Measurements from ENCODE around the gene IVNS1ABP.
"Not testable (repeated sequence)": the region's sequence is repeated elsewhere in the genome, so short reads cannot be mapped to it uniquely, and the experiment has no call there.

IVNS1ABP gene

GRCh38 chr1:185292237-185292636, 24.8 kb downstream of the IVNS1ABP start:
- no peak for DNase-seq (ENCODE audit: low spot score)

DNA sequence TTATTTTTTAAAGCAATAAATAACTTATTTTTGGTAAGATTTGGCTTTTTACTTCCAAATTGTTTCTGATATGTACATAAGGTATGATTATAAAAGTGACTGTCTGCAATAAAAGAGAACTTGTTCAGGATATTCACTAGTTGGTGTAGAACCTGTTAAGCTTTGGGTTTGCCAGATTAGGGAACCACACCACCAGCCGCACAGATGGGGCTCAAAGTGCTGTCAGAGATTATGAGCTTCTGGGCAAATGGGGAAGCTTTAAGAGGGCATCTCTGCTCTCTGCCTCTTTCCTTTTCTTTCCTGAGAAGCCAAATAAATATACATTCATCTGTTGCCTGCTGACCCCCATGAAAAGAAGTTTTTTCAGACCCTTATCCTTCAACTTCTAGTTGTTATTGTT, 25.4 kb downstream of the IVNS1ABP start:
- no peak for DNase-seq (ENCODE audit: low spot score)

DNA sequence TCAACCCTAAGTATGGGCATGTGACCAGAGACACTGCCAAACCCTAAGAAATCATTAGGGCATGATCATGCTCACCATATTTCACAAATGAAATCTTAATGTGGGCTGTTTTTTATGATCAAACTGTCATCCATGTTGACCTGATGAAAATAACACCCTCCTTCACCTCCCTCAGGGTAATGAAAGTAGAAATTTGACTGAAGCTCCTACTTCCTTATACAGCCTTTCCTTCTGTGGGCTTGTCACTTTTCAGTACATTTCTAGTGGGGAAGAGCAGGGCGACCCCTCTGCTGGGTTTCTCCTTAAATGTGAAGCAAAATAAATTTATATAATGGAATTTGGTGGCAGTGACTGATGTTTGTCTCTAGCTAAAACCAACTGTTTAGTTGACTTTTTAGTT, 25.9 kb downstream of the IVNS1ABP start:
- DNase-seq (ENCODE audit: low spot score), result no peak

DNA sequence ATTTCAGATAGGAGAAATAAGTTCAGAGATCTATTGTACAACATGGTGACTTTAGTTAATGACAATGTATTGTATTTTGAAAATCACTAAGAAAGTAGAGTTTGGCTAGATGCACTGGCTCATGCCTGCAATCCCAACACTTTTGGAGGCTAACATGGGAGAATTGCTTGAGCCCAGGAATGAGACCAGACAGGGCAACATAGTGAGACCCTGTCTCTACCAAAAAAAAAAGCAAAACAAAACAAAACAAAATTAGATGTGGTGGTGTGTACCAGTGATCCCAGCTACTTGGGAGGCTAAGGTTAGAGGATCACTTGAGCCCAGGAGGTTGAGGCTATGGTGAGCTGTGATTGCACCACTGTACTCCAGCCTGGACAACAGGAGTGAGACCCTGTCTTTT, 27.2 kb downstream of the IVNS1ABP start:
- DNase-seq (ENCODE audit: low spot score), result no peak

- no peak for DNase-seq (ENCODE audit: low spot score)
Observed at GRCh38 chr1:185288435-185288834, 28.6 kb downstream of the IVNS1ABP start.

- no peak for DNase-seq (ENCODE audit: low spot score)
Observed at GRCh38 chr1:185287451-185287850, 29.6 kb downstream of the IVNS1ABP start.

DNA sequence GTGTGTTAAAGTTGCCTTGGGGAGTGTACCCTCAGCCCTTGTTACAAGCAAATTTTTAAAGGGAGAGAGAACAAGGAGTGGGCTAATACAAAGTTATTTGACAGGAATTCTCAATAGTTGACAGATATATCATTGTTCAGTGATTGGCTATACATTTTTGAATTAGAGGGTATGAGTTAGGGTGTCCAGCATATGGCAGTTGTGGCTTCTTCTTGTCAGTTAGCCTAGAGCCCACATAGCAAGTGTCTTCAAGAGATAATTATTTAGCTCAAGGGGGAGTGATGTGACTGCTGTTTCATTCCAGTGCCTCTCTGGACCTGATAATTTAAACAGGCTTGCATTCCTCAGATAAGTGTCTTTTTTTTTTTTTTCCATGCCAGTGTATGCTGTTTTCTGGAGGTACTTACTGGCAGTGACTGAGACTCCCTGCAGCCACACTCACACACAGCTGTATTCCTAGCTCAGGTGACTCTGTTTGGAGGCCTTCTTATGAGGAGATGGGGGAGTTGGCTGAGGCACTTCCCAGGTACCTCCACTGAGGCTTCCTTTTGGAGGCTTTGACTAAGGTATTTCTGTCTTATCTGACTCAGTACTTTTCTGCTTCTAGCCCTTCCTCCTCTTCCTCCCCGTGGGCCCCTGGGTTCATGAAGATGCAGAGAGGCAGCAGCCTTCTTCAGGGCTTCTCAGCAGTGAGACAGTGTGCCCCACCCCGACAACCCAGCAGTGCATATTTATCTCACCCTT, 32.3 kb downstream of the IVNS1ABP start:
- no peak for DNase-seq (ENCODE audit: low spot score)

GRCh38 chr1:185284116-185284515, 32.9 kb downstream of the IVNS1ABP start:
- no peak for DNase-seq (ENCODE audit: low spot score)

- DNase-seq (ENCODE audit: low spot score), result no peak
Observed at GRCh38 chr1:185281245-185281644, 35.8 kb downstream of the IVNS1ABP start.

- DNase-seq (ENCODE audit: low spot score), result no peak
Observed at GRCh38 chr1:185280589-185280988, 36.5 kb downstream of the IVNS1ABP start.

GRCh38 chr1:185279571-185279970, 37.5 kb downstream of the IVNS1ABP start:
- no peak for DNase-seq (ENCODE audit: low spot score)

- DNase-seq (ENCODE audit: low spot score), result no peak
Observed at GRCh38 chr1:185271921-185272320, 45.1 kb downstream of the IVNS1ABP start.

GRCh38 chr1:185268352-185268751, 48.7 kb downstream of the IVNS1ABP start:
- no peak for DNase-seq (ENCODE audit: low spot score)

- no peak for DNase-seq (ENCODE audit: low spot score)
Observed at GRCh38 chr1:185267701-185268100, 49.3 kb downstream of the IVNS1ABP start.

DNA sequence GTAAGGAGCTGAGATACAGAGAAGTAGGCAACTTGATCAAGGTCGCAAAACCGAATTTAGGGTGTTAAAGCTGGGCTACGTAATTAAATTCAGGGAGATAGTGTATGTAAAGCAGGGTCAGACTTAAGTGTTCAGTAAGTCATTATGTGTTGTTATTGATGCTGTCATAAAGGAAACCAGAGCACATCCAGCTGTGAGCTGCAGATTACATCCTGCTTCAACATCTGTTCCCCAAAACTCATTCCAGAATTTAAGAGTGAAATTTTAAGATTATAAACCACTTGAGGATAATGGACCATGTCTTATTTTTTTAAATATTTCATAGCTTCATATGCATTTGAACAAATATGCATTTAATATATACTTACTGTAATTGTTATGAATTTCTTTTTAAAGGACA, 49.7 kb downstream of the IVNS1ABP start:
- no peak for DNase-seq (ENCODE audit: low spot score)

GRCh38 chr1:185265314-185265713, 51.7 kb downstream of the IVNS1ABP start:
- no peak for DNase-seq (ENCODE audit: low spot score)

DNA sequence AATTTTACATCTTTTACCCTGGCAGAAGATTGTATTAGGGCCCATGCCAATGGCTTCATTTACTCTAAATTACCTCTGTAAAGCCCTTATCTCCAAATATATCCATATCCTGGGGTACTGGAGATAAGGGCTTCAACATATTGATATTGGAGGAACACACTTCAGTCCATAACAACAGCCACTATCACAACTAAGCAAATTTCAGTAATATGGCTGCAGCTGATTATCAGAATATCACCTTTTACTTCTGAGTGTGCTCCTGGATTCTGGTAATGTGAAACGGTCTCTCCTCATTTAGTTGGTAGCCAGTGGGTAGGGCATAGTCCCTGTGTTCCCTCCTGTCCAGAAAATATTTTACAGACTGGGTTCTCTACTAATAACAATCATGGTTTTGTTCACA, 53.3 kb downstream of the IVNS1ABP start:
- no peak for DNase-seq (ENCODE audit: low spot score)

- DNase-seq (ENCODE audit: low spot score), result no peak
Observed at GRCh38 chr1:185263292-185263691, 53.8 kb downstream of the IVNS1ABP start.

DNA sequence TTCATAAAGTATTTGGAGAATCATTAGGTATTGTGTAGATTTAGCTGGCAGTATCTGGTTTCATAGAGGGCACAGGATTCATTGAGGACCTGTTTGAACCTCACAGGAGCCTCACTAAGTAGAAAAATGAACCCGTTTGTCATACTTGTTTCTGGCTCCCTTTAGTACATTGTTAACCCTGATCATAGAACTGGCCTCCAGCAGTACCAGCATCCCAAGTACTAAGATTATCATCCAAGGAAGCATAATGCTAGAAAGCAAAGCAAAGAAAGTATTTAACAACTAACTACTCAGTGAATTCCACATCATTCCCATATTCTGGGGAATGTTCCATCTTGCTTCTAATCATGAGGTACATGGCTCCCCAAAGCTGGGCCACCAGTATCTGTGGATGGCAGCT, 54.9 kb downstream of the IVNS1ABP start:
- DNase-seq (ENCODE audit: low spot score), result no peak

DNA sequence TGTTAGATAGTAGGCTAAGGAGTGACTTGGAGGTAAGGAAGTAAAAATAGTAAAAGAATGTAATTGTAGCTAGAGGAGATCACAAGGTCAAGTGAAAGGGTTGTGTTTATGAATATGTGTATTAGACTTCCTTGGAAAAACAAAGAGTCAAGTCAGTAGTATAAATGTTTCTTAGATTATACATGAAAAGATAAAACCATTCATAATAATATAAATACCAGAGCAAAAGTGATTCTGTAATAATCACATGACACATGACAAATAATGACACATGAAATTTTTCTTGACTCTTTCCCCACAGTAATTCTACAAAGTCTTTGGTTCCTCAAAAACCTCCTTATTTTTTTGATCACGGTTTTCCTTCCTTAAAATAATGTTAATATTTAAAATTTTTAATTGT, 56.4 kb downstream of the IVNS1ABP start:
- no peak for DNase-seq (ENCODE audit: low spot score)

DNA sequence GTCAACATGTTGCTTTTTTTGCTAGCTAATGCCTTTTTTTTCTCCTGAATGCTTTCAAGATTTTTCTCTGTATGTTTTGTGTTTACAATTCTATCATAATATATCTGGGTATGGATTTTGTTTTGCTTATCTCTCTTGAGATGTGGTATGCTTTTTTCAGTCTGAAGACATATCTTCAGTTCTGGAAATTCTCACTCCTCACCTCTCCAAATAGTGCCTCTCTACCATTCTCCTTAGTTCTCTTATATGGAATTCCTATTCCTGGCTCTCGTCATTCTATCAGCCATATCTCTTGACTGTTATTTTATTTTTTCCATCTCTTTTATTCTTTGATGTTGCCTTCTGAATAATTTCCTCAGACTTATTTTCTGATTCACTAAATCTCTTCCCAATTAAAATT, 58.4 kb downstream of the IVNS1ABP start:
- no peak for DNase-seq (ENCODE audit: low spot score)

- DNase-seq (ENCODE audit: low spot score), result no peak
Observed at GRCh38 chr1:185257950-185258208, 59.2 kb downstream of the IVNS1ABP start.

- not testable (repeated sequence) for DNase-seq (ENCODE audit: low spot score)
Observed at GRCh38 chr1:185257116-185257949, 59.7 kb downstream of the IVNS1ABP start.

DNA sequence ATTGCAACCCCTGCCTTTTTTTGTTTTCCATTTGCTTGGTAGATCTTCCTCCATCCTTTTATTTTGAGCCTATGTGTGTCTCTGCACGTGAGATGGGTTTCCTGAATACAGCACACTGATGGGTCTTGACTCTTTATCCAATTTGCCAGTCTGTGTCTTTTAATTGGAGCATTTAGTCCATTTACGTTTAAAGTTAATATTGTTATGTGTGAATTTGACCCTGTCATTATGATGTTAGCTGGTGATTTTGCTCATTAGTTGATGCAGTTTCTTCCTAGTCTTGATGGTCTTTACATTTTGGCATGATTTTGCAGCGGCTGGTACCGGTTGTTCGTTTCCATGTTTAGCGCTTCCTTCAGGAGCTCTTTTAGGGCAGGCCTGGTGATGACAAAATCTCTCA, 61.4 kb downstream of the IVNS1ABP start:
- DNase-seq (ENCODE audit: low spot score), result not testable (repeated sequence)
